MM.1S (cell line): ENCODE results near the gene CACNA1I.

Experiments
- EZH2 ChIP-seq: fragments of 300-600 bp; sonication (generic); optimal IDR thresholded peaks from 2 replicates; pipeline ENCODE3; 2017; ENCODE audit warnings: low read depth, mild to moderate bottlenecking, antibody characterized with exemption, low read length, mixed read lengths
- EZH2phosphoT487 ChIP-seq: fragments of 300-600 bp; sonication (generic); IDR thresholded peaks from 2 replicates; pipeline ENCODE4 v1.6.1; 2018; ENCODE audit warnings: antibody characterized with exemption, low read length
- TF ChIP-seq, protein P1 (sequence below): fragments of 300-600 bp; sonication (generic); IDR thresholded peaks from 2 replicates; pipeline ENCODE4 v1.5.1; 2016; ENCODE audit warnings: antibody characterized with exemption, low read length, mixed read lengths

DNA sequence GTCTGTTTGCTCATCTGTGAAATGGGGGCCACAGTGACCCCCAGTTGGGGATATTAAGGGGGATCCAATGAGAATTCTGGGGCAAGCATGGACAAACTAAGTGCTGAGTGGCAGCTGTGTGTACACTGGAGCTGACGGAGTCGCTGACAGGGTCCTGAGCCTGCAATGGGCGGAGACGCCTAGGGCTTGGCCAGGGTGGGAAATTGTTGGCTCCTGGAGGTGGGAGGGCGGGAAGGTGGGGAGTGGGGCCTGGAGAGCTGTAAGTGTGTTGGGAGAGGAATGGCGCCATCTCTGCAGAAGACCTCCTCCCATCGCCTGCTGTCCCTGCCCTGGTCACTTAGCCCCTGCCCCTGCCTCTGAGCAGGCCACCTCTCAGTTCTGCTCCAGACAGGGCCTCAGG lies 7.3 kb downstream of the CACNA1I start:
- TF ChIP-seq, protein P1, sequence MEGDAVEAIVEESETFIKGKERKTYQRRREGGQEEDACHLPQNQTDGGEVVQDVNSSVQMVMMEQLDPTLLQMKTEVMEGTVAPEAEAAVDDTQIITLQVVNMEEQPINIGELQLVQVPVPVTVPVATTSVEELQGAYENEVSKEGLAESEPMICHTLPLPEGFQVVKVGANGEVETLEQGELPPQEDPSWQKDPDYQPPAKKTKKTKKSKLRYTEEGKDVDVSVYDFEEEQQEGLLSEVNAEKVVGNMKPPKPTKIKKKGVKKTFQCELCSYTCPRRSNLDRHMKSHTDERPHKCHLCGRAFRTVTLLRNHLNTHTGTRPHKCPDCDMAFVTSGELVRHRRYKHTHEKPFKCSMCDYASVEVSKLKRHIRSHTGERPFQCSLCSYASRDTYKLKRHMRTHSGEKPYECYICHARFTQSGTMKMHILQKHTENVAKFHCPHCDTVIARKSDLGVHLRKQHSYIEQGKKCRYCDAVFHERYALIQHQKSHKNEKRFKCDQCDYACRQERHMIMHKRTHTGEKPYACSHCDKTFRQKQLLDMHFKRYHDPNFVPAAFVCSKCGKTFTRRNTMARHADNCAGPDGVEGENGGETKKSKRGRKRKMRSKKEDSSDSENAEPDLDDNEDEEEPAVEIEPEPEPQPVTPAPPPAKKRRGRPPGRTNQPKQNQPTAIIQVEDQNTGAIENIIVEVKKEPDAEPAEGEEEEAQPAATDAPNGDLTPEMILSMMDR: no peak
- no peak for TF ChIP-seq EZH2phosphoT487
- no peak for TF ChIP-seq EZH2
